NCI-H1105 (cell line): ENCODE data around the gene IFNG-AS1.

ENCODE experiments used
- DNase-seq: peaks from one replicate; lab custom pipeline; 2025; lab: John Stamatoyannopoulos, UW

The IFNG-AS1 gene

DNA sequence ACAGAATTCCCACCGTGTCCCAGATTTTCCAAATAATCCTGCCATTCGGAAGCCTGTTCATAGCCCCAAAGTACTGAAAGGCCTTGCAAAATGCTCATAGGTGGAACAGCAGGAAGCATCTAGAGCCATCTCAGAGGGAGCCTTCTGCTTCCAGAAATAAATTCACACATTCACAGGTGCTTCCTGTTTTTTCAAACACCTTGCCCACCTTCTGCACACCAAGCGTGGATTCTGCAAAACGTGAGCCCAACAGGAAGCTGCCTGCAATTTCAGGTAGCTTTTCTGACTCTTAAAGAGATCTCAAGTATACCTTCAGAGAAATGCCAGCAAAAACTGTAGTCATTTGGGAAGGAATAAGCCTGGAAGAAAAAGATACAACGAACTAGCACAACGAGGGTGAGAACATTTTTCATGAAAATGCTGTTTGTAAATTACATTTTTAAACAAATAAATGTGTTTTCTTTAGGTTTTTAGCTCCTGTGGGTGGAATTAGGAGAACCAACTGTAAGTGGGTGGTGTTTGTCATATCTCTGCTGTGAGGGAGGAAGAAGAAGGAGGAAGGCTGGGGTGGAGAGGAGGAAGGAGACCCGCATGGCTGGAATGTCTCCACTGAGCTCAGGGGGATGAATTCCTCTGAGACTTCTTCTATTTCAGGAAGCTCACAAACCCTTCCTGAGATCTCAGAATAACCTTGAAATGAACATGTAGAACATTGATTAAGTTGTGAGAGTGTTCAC lies at the start of gene IFNG-AS1:
Gene IFNG-AS1 (plus strand): TSS at position 264 of the 737 bp plus-strand sequence.
- DNase-seq: no peak

DNA sequence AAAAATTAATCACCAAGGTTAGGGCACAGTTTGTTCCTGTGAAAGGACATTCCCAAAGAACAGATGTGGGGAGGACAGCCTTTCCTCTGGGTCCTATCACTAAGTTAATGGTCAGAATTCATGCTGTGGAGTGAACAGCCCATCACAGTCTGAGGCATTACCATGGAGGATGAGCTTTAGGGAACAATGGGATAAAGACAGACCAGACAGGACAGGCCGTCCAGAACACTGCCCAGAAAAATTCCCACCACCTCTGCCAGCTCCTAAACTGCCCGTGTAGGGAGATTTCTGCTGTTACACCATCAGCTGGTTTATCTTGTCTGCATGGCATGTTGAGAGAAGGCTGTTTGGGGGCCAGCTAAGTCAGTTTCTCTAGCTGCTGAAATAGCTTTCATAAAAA lies 49.6 kb upstream of the IFNG-AS1 start:
- DNase-seq: no peak

DNA sequence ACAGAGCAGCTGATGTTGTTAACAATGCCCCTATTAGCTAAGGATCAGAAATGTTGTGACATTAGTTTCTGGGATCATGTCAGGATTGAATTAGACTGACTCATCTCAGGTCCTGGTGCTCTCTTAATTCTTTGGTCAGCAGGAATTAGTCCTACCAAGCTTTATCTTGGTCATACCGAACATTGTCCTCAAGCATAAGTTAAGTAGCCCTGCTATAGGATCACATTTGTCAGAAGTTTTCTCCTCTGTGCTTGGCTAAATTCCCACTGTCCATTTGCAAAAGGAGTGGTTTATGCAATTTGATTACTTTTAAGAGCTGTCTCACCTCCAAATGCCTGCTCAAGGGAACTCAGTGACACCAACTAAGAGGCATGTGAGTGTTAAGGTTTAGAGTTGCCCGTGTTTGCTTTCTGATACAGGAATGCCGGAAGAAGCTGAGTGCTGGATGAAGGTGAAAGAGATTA lies 48.4 kb upstream of the IFNG-AS1 start:
- no peak for DNase-seq

DNA sequence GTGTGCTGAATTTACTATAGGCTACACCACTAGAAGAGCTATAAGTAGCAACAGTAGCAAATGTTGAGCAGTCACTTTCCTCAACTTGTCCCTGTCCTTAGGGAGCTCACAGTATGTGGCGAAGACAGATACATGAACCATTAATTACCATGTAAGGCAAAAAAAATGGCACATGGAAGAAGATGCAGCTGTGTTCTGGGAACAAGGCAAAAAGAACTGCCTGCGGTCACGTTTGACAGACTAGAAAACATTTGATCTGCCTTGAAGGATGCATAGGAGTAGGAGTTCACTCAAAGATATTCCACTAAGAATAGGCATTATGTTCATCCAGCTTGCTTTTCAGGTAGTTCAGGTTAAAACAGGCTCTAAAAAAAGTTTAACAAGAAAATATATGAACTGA lies 46.5 kb upstream of the IFNG-AS1 start:
- DNase-seq: no peak

GRCh38 chr12:67943141-67943892 lies 45.9 kb upstream of the IFNG-AS1 start:
- peak; percentile 76 for DNase-seq

DNA sequence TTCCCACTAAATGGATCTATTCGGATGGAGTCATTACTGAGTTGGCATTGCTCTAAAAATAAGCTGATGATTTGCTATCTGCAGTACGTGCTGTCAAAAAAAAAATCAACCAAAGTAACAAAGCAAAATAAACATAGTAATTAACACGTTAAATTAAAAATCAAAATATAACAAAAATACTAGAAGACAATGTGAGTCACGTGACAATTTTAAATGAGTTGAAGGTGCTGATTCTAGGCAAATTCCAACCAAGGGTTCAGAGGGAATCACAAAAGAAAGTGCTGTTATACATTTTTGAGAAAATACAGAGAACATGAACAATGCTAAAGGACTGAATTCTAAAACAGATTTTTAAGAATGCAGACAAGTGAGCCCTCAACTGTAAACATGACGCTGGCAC lies 45.2 kb upstream of the IFNG-AS1 start:
- DNase-seq: no peak

DNA sequence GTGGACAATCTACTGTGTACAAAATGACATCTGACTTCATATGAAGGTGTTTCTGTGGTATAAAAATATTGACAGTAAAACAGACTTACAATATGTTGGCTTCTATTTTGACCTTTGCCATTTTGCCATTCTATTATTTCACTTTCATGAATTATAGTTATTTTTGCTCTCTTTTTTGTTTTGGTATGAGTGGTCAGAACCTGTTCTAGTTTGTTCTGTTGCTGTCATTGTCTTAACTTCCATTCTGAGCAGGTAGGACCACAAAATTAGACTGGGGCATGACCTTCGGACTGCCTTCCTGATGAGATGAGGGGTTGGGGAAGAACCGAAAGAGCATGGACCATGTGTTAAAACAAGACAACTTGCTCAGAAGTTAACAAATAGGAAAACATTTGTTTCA lies 36.5 kb upstream of the IFNG-AS1 start:
- DNase-seq: no peak

- no peak for DNase-seq
These were observed 31.9 kb upstream of the IFNG-AS1 start for GRCh38 chr12:67957383-67957782.

GRCh38 chr12:67958187-67958586 lies 31.1 kb upstream of the IFNG-AS1 start:
- DNase-seq: no peak

DNA sequence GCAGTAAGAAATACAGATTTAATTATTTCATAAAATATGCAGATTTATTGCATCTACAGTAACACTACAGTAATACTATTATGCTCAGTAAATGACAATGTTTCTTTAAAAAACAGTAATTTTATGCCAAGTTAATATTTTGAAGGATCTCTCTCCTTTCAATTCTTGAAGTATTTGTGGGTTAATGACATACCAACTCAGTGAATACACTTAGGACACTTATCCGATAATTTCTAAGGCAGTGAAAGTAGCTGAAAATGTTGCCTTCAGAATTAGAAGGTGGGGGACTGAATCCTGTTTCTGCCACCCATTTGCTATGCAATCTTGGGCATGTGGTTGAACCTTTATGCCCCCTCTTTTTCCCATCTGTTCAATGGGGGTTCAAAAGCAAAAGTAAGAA lies 24.8 kb upstream of the IFNG-AS1 start:
- DNase-seq: no peak

GRCh38 chr12:67966560-67966959 lies 22.7 kb upstream of the IFNG-AS1 start:
- no peak for DNase-seq

- no peak for DNase-seq
These were observed 20.9 kb upstream of the IFNG-AS1 start for GRCh38 chr12:67968321-67968720.

DNA sequence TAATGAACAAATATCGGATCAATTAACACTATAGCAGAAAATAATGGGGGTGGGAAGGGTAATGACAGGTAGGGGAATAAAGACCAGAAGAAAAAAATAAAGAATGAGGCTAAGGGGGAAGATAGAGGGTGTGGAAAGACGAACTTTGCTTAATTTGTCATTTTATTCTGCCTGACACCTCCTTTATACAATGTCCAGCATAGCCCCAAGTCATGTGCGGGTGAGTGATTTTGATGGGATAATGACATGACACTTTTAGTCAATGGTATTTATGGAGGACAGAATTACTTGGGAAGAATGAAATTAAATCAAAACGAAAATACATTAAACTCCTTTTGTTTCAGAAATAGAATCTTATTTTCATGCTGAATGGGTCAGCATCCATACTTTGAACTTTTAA lies 20.5 kb upstream of the IFNG-AS1 start:
- DNase-seq: no peak

DNA sequence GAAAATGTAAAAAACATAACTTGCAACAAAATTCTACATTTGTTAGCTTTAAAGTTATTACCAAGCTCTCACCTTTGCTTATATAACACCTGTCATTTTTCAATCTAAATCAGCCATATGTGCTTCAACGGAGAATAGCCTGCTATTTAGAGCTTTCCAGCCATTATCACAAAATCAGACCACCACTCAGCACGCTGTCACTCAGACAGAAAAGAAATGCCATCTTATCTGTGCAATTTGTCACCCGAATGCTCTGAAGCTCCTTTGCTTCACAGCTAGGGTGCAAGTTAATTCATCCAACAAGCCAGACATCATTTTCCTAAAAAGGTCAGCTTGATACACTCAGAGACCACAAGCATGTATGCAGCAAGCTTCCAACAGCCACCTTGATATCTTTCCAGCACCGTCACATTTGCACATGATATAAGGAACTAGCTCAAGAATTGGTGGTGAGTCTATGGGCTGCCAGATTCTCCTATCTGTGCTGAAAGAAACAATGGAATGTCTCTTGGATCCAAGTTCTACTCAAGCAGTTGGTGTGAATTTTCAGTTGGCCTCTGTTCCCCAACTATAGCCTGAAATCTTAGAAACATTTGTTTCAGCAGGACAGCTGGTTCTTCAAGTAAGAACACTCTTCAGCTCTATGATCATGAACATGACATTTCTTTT lies 20.0 kb upstream of the IFNG-AS1 start:
- no peak for DNase-seq

DNA sequence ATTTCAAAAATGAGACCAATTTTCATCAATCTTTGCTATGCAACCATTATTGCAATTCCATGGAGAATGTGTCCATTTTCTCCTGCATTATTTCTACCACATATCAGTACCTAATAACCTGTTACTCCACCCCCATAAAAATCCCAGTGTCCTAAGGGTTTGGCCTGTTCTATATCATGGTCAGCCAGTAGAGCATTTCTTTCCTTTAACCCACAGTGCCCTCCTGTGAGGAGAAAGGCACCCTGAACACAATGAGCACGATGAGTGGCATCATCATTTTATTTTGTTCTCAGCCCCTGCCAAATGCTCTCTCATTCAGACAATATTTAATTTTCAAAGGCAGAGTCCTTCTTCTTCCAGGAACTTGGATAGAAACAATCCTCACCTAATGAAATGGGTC lies 11.6 kb upstream of the IFNG-AS1 start:
- DNase-seq: no peak

DNA sequence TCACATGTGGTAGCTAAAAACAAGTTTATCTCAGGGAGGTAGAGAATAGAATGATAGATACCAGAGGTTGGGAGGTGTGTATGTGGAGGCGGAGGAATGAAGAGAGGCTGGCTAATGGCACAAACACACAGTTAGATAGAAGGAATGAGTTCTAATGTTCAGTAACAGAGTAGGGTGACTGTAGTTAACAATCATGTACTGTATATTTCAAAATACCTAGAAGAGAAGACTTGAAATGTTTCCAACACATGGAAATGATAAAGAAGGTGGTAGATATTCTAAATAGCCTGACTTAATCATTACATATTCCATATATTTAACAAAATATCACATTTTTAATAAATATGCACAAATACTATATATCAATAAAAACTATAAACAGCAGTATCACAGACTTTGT lies 8.9 kb upstream of the IFNG-AS1 start:
- DNase-seq: no peak

DNA sequence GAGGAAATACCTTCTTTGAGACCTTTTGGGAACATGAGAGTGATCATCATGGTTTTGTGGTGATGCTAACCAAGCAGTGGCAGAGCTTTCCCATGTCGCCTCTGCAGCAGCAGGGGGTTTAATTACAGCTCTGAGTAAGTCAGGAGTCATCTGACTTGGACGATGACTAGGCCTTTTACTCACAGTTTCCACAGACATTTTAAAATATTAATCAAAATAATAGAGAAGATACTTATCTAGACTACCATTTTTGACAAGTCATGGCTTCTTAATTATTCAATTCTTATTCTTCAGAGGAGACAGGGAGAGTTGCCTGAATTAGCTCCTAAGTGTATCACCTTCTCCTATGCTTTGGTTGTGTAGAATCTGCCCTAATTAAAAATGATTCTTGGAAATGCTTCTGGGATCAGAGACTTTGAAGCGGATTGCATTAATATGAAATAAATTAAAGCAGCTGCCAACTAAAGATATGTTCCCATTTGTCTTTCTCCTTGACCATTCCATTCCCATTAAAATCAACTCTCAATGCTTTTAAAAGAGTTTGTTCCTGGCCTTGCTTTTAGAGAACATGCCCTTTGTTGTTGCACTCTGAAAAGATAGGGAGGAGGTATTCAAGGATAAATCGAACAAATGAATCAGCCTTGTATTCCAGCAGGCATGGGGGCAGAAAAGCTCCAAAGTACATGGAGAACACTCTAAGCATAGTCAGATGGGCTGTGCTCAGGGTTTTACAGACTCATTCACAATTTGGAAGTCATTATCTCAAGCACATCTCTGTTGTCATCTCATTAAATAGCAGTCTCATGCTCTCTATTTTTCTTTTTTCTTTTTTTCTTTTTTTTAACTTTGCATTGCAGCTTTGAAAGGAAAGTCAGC lies 7.7 kb upstream of the IFNG-AS1 start:
- DNase-seq: no peak

DNA sequence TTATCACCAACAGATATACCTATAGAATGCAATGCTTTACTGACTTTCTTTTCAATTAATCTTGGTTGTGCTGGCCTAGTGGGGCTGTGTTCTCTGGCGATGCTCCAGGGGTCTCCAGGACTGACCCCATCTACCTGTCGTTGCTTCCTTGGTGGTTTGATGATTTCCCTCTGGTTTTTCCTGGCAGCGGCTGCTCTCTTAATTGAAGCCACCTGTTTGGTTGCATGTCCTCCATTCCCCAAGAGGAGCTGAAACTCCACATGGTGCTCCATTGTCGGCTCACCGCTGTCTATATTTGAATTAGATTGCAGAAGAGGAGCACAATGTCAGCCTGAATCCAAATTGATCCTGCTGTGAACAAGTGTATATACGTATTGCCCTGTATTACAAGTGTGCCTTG lies 7.1 kb upstream of the IFNG-AS1 start:
- no peak for DNase-seq

DNA sequence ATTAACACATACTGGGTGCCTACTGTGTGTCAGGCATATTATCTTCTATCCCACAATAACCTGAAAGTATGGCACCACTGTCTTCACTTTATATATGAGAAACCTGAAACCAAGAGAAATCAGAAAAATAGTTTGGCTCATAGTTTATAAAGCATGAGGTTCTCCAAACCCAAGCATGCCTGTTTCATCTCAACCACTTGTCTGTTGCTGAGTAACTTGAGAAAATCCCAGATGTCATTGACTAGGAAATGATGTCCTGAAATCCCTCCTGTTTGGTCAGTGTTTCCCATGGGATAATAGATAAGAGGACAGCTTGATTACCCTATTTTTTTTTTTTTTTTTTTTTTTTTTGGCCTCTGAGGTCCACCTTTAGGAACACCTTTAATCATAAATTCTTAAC lies 2.6 kb upstream of the IFNG-AS1 start:
- no peak for DNase-seq

DNA sequence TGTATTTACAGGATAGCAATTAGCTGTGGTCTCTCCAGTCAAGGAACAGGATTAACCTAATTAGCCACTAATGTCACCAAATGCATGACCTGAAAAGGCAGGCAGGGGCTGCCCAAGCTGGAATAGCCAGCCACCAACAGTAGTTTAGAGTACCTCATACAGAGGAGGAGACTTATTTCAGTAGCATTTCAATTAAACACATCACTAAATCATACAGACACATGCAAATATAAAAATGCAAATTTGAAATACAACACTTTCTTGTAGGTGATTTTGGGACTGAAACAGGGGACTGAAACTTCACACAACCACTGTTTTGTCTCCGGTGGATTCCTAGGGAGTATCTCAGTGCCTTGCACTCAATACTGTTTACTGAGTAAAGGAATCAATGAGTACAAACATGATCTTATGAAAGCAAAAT lies 636 bp upstream of the IFNG-AS1 start:
- DNase-seq: no peak

DNA sequence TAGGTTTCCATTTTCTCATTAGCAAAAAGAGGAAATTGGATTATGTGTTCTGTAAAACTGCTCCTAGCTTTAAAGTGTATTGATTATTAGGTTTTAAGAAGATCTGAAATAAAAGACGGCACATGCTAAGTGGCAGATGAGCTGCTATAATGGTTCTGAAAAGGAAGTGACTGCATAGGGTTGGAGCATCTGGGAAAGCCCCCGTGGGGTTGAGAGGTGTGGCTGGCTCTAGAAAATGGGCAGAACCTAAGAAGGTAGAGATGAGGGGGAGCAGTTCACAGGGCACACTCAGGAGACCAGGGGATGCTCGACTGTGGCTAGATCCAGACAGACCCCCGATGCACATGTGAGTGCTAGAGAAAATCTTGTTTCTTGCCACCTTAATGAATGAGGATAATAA lies 1.9 kb downstream of the IFNG-AS1 start:
- DNase-seq: no peak

DNA sequence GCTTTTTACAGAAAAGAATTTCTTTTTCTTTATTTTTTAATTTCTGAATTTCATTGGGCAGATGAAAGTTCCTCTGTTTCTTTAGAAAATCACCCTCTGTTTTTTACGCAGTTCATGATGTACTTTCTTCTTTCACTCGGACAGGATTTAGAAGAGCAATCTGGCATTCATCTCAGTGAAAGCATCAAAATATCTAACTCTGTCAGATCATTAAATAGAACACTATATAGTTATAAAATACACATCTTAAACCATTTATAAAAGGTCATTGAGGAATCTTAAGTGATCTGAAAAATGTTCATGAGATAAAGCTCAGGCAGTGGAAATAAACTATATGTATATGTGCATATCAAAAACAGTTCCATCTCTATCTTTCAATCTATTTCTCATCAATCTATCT lies 3.9 kb downstream of the IFNG-AS1 start:
- DNase-seq: no peak
